HG03565 (cell line): ENCODE measurements around the gene CDH24.

ENCODE experiments used
- ATAC-seq: cut with Tn5 transposase; IDR thresholded peaks from one replicate; pipeline ENCODE4 v1.9.1; 2021; ENCODE audit warnings: mild to moderate bottlenecking, moderate library complexity; ENCODE audit not compliant: unreplicated experiment

CDH24 gene, protein sequence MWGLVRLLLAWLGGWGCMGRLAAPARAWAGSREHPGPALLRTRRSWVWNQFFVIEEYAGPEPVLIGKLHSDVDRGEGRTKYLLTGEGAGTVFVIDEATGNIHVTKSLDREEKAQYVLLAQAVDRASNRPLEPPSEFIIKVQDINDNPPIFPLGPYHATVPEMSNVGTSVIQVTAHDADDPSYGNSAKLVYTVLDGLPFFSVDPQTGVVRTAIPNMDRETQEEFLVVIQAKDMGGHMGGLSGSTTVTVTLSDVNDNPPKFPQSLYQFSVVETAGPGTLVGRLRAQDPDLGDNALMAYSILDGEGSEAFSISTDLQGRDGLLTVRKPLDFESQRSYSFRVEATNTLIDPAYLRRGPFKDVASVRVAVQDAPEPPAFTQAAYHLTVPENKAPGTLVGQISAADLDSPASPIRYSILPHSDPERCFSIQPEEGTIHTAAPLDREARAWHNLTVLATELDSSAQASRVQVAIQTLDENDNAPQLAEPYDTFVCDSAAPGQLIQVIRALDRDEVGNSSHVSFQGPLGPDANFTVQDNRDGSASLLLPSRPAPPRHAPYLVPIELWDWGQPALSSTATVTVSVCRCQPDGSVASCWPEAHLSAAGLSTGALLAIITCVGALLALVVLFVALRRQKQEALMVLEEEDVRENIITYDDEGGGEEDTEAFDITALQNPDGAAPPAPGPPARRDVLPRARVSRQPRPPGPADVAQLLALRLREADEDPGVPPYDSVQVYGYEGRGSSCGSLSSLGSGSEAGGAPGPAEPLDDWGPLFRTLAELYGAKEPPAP

DNA sequence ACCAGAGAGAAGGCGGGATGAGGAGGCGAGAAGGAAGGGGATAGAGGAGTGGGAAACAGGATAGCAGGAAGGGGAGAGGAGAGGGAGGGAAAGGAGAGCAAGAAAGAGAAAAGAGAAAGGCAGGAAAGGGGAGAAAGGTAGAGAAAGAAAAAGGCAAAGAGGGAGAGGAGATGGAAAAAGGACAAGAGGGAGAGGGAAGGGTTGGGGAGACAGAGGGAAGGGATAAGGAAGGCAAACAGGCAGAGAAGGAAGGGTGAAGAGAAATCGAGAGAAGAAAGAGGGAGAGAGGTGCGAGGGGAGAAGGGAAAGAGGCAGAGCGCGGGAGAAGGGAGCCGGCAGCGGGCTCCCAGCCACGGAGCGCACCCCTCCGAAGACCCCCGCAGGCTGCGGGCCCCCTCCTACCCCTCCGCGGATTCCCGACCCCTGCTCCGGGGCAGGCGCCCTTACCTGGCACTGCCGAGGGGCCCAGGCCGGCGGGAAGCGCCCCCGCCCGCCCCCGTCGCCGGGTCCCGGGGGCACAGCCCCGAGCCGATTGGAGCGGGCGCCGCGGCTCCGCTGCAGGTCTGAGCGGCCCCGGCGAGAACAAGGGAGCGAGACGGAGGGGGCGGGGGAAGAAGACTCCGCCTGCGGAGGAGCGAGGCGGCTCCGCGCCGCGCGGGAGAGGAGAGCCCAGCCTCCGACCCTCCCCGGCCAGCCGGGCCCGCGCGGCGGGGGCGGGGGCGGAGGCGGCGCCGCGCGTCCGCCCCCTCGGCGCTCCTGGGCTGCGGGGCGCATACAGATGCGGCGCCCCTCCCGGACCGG lies at the start of gene CDH24:
Gene CDH24 (minus strand): TSS at position 565 of the 801 bp plus-strand sequence. CDS start 1,787 bp downstream, outside the sequence.
- ATAC-seq = no peak

DNA sequence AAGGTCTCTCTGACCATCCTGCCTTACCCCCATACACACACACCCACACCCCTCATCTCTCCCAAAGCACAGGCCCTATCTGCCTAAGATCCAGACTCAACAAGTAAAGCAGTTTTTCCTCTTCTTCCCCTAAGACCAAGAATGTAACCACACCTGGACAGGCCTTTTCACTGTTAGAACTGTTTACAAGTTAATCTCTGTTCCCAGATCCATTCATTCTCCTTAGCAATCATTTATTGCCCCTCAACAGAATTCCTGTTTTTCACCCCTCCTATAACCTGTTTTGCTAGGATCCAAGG lies 49.4 kb upstream of the CDH24 start:
- ATAC-seq = no peak

DNA sequence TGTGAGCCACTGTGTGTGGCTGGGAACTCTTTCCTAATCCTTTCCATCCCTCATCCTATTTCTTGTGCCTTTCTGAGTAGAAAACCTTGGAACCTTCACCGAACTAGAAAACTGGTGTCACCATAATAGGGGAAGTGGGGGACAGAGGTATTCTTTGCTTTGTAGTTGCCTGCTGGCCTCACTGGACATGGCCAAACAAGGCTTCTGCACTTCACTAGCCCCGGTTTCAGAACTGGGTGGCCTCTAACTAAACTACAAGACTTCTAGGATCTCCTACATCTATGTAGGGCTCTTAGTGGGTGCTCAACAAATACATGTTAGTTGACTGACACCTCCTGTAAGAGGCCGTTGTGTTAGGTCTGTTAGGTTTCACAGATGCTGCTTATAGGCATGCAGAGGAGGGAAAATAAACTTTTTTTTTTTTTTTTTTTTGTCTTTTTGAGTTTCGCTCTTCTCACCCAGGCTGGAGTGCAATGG lies 48.1 kb upstream of the CDH24 start:
- no peak for ATAC-seq

DNA sequence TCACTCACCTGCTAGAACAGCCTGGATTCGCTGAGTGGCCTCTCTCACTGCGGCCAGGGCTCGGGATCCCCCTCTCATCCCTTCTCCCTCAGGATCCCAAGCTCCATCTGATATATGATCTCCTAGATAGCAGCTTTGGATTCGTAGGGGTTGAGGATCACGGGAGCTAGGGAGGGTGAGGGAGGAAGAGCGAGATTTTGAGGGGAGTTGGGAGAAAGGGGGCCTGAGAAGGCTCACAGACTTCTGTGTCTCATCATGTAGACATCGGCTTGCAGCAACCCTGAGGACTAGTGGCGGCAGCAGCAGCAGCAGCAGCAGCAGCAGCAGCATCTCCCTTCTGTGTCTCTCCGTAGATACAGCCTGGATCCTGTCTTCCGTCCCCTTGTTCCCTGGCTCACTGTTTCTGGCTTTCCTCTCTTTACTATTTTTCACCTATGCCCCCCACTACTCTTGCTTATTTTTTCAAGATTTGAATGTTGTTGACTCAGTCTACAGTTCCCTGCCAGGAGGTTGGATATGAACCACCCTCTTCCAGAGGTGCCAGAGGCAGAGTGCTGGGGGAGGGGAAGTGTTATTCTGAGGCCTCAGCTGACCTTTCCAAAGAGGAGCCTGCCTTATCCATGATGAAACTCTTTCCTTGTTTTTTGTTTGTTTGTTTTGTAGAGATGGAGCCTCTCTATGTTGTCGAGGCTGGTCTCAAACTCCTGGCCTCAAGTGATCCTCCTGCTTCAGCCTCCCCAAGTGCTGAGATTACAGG lies 47.4 kb upstream of the CDH24 start, which contains the start of gene CIROP:
Gene CIROP (minus strand): TSS at position 399 of the 757 bp plus-strand sequence. CDS start 69 bp downstream, at position 330.
- no peak for ATAC-seq

DNA sequence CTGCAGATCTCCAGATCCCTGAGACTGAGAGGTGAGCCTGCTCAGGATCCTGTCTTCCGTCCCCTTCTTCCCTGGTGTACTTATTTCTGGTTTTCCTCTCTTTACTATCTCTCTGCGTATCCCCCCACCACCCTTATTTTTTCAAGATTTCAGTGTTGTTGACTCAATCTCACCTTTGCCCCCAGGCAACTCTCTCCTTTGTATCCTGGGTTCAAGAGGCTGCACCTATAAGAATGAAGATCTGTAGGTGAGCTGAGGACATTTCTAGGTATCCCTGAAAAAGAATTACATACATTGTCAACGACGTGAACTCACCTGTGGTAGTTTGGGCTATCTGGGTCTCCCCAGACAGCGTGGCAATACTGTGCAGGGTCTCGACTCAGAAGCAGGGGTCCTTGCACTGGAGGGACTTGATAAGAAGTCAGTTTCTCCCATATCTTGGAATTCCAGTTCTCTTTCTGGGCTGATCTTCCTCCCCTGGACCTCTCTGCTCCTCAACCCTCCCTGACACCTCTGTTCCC lies 46.8 kb upstream of the CDH24 start:
- ATAC-seq = no peak

GRCh38 chr14:23103581-23103980 lies 46.3 kb upstream of the CDH24 start:
- no peak for ATAC-seq

DNA sequence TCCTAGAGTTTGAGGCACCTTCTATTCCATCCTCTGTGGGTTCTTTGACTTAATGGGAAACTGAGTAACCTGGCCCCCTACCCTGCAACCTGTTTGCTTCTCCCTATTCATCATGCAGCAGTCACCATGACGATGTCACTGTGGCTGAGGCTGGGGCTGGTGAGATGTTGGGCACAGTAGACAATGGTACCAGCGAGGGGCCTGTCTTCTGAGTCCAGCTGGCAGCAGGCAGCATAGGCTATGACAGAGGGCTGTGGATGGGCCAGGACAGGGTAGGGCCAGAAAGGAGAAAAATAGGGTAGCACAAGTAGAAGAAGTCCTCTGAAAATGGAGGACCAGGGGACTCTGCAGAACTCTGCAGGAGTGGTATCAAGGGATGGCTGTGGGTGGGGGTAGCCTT lies 45.5 kb upstream of the CDH24 start:
- no peak for ATAC-seq

- ATAC-seq = no peak
Measured at GRCh38 chr14:23101986-23102625, 44.8 kb upstream of the CDH24 start.

DNA sequence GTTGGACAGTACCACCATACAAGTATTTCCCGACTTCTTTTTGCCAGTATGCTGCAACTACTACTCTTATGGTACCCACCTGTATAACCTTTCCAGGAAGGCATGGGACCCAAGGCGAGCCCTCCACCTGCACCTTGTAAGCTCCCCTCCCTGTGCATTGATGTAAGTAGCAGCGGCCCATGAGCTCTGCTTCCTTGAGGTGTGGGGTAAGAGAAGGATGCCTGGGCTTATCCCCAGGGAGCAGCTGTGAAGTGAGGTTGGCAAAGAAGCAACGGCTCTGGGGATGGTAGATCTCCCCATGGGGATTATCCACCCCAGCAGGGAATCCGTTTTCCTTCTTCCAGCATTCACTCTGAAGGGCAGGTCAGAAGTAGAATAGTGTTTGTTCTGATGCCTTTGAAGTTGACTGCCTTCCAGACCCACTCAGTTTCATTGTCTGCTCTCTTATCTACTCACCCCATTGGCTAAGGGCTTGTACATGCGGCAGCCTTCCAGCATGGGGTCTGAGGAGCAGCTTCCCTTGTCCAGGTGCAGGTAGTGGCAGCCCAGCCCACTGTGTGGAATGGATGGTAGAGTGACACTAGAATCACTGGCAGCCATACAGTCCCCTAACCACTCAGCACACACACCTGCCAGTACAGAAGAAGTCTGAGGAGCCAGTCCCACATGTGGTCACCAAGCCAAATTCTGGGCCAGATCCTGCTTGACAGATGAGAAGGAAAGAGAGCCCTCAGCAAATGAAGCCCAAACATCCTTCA lies 44.1 kb upstream of the CDH24 start:
- ATAC-seq = no peak

- ATAC-seq = no peak
Measured at GRCh38 chr14:23099212-23099861, 42.0 kb upstream of the CDH24 start.

GRCh38 chr14:23097786-23098185 lies 40.5 kb upstream of the CDH24 start:
- no peak for ATAC-seq

GRCh38 chr14:23095196-23096108 lies 38.1 kb upstream of the CDH24 start, which contains the start of gene C14orf119:
Gene C14orf119, plus strand, starts transcription at chr14:23095505. Its CDS starts 2,154 bp downstream, at chr14:23097659.
- peak; percentile 92 for ATAC-seq

GRCh38 chr14:23094666-23095195 lies 37.4 kb upstream of the CDH24 start, which contains the start of gene ACIN1:
Gene ACIN1, minus strand, starts transcription at chr14:23095136. Its CDS starts 24 bp downstream, at chr14:23095112.
- peak; percentile 14 for ATAC-seq

GRCh38 chr14:23093991-23094665 lies 36.8 kb upstream of the CDH24 start:
- no peak for ATAC-seq

GRCh38 chr14:23093526-23093925 lies 36.2 kb upstream of the CDH24 start:
- ATAC-seq = no peak

DNA sequence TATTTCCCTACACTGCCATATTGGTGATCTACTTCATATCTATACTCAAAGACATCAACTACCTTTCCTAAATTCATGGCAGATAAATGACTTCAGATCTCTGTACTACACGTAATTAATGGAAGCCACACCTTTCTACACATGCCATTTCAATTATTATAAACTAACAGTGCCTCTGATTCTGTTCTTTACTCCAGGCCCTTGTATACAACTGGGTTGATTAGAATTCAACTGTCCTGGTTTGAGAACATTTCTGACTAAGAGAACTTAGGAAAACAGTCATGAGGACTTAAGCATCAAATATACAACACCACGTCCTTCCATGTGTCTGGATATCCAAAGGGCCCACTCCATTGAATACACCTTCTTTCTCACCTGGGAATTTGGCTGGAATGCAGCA lies 35.8 kb upstream of the CDH24 start:
- no peak for ATAC-seq
